Cardiac fibroblast (primary cell): ENCODE results near the gene TBX3.

ENCODE experiments used
- DNase-seq, 2 donors: peaks; one replicate each; pipeline versions ENCODE4 v3.0.0 to v3.0.0-alpha.2; 2010; ENCODE audit warnings: low read depth in 2 of 2
- H3K4me3 ChIP-seq, 2 donors: replicated peaks in 1 of 2; 1 replicate in 1 of 2; 2 replicates in 1 of 2; pipeline ENCODE4 v1.5.1; 2011; ENCODE audit warnings: low read depth in 2 of 2, low read length in 2 of 2, mild to moderate bottlenecking in 2 of 2, moderate library complexity in 1 of 2
- TF ChIP-seq, protein P1 (sequence below): IDR thresholded peaks from one replicate; pipeline ENCODE4 v1.5.1; 2011; ENCODE audit warnings: low read depth, mild to moderate bottlenecking, low read length, inconsistent platforms

TBX3 gene

GRCh38 chr12:114692186-114693058, 8.4 kb upstream of the TBX3 start:
- peak overlapping the region; percentile 36 to 57 for H3K4me3 ChIP-seq
- TF ChIP-seq, protein P1, sequence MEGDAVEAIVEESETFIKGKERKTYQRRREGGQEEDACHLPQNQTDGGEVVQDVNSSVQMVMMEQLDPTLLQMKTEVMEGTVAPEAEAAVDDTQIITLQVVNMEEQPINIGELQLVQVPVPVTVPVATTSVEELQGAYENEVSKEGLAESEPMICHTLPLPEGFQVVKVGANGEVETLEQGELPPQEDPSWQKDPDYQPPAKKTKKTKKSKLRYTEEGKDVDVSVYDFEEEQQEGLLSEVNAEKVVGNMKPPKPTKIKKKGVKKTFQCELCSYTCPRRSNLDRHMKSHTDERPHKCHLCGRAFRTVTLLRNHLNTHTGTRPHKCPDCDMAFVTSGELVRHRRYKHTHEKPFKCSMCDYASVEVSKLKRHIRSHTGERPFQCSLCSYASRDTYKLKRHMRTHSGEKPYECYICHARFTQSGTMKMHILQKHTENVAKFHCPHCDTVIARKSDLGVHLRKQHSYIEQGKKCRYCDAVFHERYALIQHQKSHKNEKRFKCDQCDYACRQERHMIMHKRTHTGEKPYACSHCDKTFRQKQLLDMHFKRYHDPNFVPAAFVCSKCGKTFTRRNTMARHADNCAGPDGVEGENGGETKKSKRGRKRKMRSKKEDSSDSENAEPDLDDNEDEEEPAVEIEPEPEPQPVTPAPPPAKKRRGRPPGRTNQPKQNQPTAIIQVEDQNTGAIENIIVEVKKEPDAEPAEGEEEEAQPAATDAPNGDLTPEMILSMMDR: peak; percentile 15
- DNase-seq: peak in 1 of 2 donors; percentile 36

DNA sequence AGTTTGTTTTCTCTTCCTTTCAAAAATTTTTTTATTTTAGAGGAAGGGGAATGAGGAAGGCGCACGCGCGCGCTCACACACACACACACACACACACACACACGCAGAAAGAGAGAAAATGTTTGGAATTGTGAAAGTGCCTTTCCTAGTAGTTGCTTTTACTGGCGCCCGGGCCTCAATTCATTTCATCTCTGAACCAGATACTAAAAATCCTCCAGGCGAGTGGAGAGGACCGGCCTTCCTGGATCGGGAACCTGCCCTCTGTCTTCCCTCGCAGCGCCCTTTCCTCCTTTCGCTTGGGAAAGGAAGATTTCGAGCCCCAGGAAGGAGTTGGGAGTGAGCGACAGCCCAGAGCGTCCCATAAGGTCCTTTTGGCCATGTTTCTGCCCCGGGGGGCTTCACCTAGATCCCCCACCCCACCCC, 7.8 kb upstream of the TBX3 start:
- TF ChIP-seq, protein P1: no peak
- DNase-seq: no peak
- peak overlapping the region in 1 of 2 donors; percentile 57 for H3K4me3 ChIP-seq

- TF ChIP-seq, protein P1: no peak
- no peak for DNase-seq
- no peak overlapping the region for H3K4me3 ChIP-seq
These were observed 7.2 kb upstream of the TBX3 start for GRCh38 chr12:114691196-114691595.

GRCh38 chr12:114690267-114691135, 6.5 kb upstream of the TBX3 start:
- no peak overlapping the region for H3K4me3 ChIP-seq
- TF ChIP-seq, protein P1: no peak

DNA sequence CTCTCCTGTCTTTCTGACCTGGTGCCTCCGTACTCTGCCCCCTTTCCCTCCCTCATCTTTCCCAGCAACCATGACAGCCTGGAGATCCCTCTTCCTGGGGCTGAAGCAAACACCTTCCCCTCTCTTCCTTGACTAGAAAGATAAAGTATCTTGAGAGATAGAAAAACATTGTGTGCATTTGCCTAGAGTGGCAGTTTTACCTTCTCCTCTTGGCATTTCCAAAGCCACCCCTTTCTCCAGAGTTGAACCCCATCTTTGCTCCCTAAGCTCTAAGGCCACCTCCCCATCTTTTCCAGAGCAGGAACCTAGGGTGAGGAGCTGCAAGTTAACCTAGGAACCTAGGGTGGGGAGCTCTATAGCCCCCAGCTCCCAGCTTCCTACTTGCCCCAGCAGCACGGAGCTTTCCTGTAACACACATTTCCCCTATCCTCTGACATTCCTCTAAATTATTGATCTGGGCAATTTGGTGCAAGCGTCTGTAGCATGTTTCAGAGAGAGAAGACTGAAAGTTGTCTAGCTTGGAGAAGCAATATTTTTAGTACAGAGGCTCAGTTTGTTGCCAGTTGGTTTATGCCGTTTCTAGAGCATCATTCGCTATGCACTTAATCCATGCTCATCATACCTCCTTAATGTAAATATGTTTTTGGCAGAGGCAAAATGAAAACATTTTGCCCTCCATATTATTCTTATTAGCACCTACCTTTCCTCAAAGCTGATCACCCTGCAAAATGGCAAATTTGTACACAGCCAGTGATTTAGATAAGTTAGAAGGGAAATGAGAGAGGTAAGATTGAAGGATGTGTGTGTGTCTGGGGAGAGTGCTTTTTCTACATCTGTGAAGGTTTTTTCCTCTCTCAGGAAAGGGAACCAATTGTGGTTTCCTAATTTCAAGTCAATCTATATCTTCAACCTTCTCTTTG, 5.4 kb upstream of the TBX3 start:
- no peak overlapping the region for H3K4me3 ChIP-seq
- DNase-seq: no peak
- TF ChIP-seq, protein P1: no peak

More at GRCh38 chr12:114690267-114691135, 6.5 kb upstream of the TBX3 start:
- DNase-seq: no peak

- no peak for DNase-seq
These were observed 4.4 kb upstream of the TBX3 start for GRCh38 chr12:114688256-114688845.

More at GRCh38 chr12:114688256-114688845, 4.4 kb upstream of the TBX3 start:
- no peak overlapping the region for H3K4me3 ChIP-seq
- TF ChIP-seq, protein P1: no peak
